Kidney (tissue), 14 donors: ENCODE results near the gene LIPC. TPM values are rescaled to one million over a fixed set of nuclear protein-coding genes. Genes with fewer than 3 reads are reported as not detected.

Experiments
- DNase-seq, 5 donors: peaks; one replicate each; pipeline ENCODE4 v3.0.0-alpha.2; 2013 to 2020
- FAIRE-seq: peaks from 2 replicates; lab custom pipeline; 2012; peaks lifted over from hg19 to GRCh38; lab: Jason Lieb, UNC
- H3K27ac ChIP-seq, 2 donors: one replicate each; pipeline ENCODE4 v1.7.0; 2013; ENCODE audit warnings: low read depth in 2 of 2, low read length in 2 of 2, inconsistent platforms in 1 of 2
- H3K27me3 ChIP-seq: one replicate; pipeline ENCODE4 v1.7.1; 2013; ENCODE audit warnings: low read length, inconsistent platforms; ENCODE audit not compliant: control insufficient read depth, insufficient read depth
- H3K36me3 ChIP-seq, 3 donors: one replicate each; pipeline versions ENCODE4 v1.7.0 to v1.7.1; 2013; ENCODE audit warnings: low read length in 3 of 3, control low read depth in 1 of 3, inconsistent platforms in 1 of 3; ENCODE audit not compliant: insufficient read depth in 3 of 3, control insufficient read depth in 2 of 3
- H3K4me1 ChIP-seq, 3 donors: one replicate each; pipeline versions ENCODE4 v1.7.0 to v1.7.1; 2013; ENCODE audit warnings: low read length in 3 of 3, inconsistent platforms in 1 of 3, low read depth in 1 of 3; ENCODE audit not compliant: control insufficient read depth in 2 of 3, insufficient read depth in 2 of 3
- H3K4me3 ChIP-seq, 3 donors: one replicate each; pipeline versions ENCODE4 v1.7.0 to v1.8.1; 2013; ENCODE audit warnings: low read length in 3 of 3, control low read depth in 1 of 3, inconsistent platforms in 1 of 3
- H3K9ac ChIP-seq, 3 donors: one replicate each; pipeline versions ENCODE4 v1.7.0 to v1.7.1; 2013; ENCODE audit warnings: low read length in 3 of 3, control low read depth in 1 of 3, inconsistent platforms in 1 of 3
- H3K9me3 ChIP-seq, 3 donors: one replicate each; pipeline versions ENCODE4 v1.7.0 to v1.7.1; 2013; ENCODE audit warnings: low read length in 3 of 3, control low read depth in 1 of 3, inconsistent platforms in 1 of 3; ENCODE audit not compliant: control insufficient read depth in 2 of 3, insufficient read depth in 1 of 3
- intact Hi-C: fragments of 100-400 bp; cut with DNase I; formaldehyde crosslinking; loops from one replicate; pipeline ENCODE4 v1.11.1; 2022
- polyA plus RNA-seq: library from polyadenylated mRNA; stranded (reverse); fragments of 350-450 nt; fragmentation: Illumina TruSeq; extraction: RNeasy Lipid Tissue Mini Kit (QIAGEN cat#74804); gene quantifications from one replicate; pipeline ENCODE4 v1.2.3, GENCODE V29; 2014; ENCODE audit warnings: low read depth, low replicate concordance; ENCODE audit not compliant: insufficient read depth
- total RNA-seq: library from RNA; stranded (reverse); fragmentation: NEBNext Ultra II Directional; extraction: Animal tissue kit (Norgen Biotek cat#: 25700); gene quantifications from one replicate; pipeline ENCODE4 v1.2.1, GENCODE V29; 2021
- TF ChIP-seq, protein P1 (sequence below): IDR thresholded peaks from 3 replicates; pipeline ENCODE4 v1.5.1; 2012; ENCODE audit warnings: mild to moderate bottlenecking, moderate library complexity, borderline replicate concordance; ENCODE audit not compliant: insufficient read depth; ENCODE audit errors: extremely low read depth
- donor health status: control.
- donor health status: control.
- donor health status: control.
- donor health status: control.
- donor health status: control.
- donor health status: DM: yes; HTN: yes; CAD: no.
- donor health status: Normal renal cell carcinoma (clear cell type).

The LIPC gene
- total and polyA plus RNA-seq, 2 donors from 2014 or later, result 9.9 to 21.6 TPM

DNA sequence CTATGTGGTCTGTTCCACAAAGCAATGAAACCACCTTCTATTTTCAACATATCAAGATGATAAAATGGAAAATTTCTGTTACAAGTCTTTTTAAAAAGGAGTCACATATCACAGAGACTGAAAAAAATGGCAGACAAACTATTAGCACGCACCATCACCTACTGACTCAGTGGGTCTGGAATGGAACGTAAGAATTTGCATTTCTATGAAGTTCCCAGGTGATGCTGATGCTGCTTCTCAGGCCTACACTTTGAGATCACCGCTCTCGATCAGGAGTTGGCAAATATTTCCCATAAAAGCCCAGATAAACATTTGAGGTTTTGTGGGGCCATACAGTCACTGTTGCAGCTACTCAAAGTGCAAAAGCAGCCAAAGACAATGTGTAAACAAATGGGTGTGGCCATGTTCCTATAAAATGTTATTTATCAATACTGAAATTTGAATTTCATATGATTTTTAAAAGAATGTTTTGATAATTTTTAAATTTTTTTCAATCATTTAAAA is 174.8 kb downstream of the LIPC start:
- Histone ChIP-seq H3K9me3 (no peaks in the 10 kb centered on the region), H3K9ac (no peak overlapping the region), H3K36me3 (peaks cover 0 to 6% (median 0%) of the 10 kb centered on the region in 3 donors), H3K4me1 (no peaks in the 10 kb centered on the region), H3K27ac (no peak overlapping the region), H3K27me3 (no peaks in the 10 kb centered on the region), H3K4me3 (no peak overlapping the region)
- TF ChIP-seq, protein P1, sequence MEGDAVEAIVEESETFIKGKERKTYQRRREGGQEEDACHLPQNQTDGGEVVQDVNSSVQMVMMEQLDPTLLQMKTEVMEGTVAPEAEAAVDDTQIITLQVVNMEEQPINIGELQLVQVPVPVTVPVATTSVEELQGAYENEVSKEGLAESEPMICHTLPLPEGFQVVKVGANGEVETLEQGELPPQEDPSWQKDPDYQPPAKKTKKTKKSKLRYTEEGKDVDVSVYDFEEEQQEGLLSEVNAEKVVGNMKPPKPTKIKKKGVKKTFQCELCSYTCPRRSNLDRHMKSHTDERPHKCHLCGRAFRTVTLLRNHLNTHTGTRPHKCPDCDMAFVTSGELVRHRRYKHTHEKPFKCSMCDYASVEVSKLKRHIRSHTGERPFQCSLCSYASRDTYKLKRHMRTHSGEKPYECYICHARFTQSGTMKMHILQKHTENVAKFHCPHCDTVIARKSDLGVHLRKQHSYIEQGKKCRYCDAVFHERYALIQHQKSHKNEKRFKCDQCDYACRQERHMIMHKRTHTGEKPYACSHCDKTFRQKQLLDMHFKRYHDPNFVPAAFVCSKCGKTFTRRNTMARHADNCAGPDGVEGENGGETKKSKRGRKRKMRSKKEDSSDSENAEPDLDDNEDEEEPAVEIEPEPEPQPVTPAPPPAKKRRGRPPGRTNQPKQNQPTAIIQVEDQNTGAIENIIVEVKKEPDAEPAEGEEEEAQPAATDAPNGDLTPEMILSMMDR, result no peak
- intact Hi-C loops, result no loop called here
- no peak for FAIRE-seq
- DNase-seq, result no peak

DNA sequence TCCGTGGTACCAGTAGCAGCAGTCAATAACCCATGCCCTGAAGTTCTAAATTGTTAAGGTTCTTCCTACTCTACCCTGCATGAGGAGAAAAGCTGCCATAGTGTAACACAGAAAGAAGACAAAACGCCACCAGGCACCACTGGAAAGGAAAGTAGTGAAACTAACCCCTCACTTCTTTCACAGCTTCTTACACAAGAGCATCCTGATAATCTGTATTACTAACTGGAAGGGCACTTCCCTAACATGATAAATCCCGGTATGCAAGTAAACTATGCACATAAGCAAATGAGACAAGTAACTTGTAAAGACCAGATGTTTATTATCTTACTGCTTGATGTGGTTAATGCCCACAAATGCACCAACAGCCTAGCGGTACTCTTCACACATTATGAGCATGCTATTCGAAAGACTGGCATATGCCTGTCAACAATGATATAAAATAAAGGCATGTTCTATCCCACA is 176.4 kb downstream of the LIPC start:
- Histone ChIP-seq H3K4me3 (no peak overlapping the region), H3K9me3 (no peaks in the 10 kb centered on the region), H3K27ac (no peak overlapping the region), H3K27me3 (no peaks in the 10 kb centered on the region), H3K4me1 (no peaks in the 10 kb centered on the region), H3K36me3 (peaks cover 0 to 3% (median 2%) of the 10 kb centered on the region in 3 donors), H3K9ac (no peak overlapping the region)
- DNase-seq, result no peak
- intact Hi-C loops, result no loop called here
- no peak for FAIRE-seq
- TF ChIP-seq, protein P1, result no peak

DNA sequence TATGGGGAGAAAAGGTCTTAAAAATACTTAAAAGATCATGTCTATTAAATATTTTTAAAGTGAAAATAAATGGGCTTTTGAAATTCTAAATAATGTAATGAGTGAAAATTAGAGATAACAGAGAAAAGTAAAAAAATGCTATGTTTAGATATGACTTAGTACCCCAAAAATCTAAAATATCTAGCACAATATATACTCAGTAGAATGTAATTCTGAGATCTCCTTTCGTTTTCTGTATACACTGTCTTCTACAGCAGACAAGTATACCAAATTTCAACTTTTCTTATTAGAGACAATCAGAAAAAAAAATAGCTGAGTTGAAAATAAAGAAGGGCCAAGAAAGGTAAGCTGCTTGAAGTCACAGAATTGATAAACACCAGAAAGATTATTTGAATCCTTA is 176.9 kb downstream of the LIPC start:
- no peaks in the 10 kb centered on the region for H3K9me3 ChIP-seq
- intact Hi-C loops, result no loop called here
- TF ChIP-seq, protein P1, result no peak
- H3K27me3 ChIP-seq, result no peaks in the 10 kb centered on the region
- H3K4me1 ChIP-seq, result no peaks in the 10 kb centered on the region
- peaks cover 0 to 3% (median 2%) of the 10 kb centered on the region in 3 donors for H3K36me3 ChIP-seq
- DNase-seq, result no peak
- no peak for FAIRE-seq
- H3K27ac ChIP-seq, result no peak overlapping the region
- H3K9ac ChIP-seq, result no peak overlapping the region
- H3K4me3 ChIP-seq, result no peak overlapping the region
